H1 (cell line): ENCODE results near the gene CLTCL1. TPM values are rescaled to one million over a fixed set of nuclear protein-coding genes. Genes with fewer than 3 reads are reported as not detected.

Experiments
- CTCF ChIA-PET: fragments of 300-600 bp; sonication (Branson Sonifier 250); formaldehyde crosslinking; loops from one replicate; lab custom pipeline; 2021; ENCODE audit not compliant: partially characterized antibody; lab: Charles Lee
- POLR2A ChIA-PET: fragments of 300-600 bp; sonication (Branson Sonifier 250); formaldehyde crosslinking; loops from one replicate; lab custom pipeline; 2021; ENCODE audit warnings: inconsistent platforms; ENCODE audit not compliant: partially characterized antibody; lab: Charles Lee
- DNase-seq, 2 experiments: peaks; one replicate each; pipeline versions ENCODE4 v3.0.0 to v3.0.0-alpha.2; 2010 to 2022; ENCODE audit warnings: low spot score in 2 of 2, low read depth in 1 of 2, mixed read lengths in 1 of 2
- FAIRE-seq: peaks from 2 replicates; lab custom pipeline; 2011; peaks lifted over from hg19 to GRCh38; lab: Jason Lieb, UNC
- H2AFZ ChIP-seq: 2 replicates; pipeline ENCODE4 v1.8.1; 2012; ENCODE audit warnings: low read length, inconsistent platforms
- H2AK5ac ChIP-seq: 2 replicates; pipeline ENCODE4 v1.6.1; 2013; ENCODE audit warnings: low read depth, low read length
- H2BK120ac ChIP-seq: replicated peaks from 2 replicates; pipeline ENCODE3; 2013; ENCODE audit warnings: low read depth, low read length, inconsistent platforms
- H2BK12ac ChIP-seq: 2 replicates; pipeline ENCODE4 v1.6.1; 2013; ENCODE audit warnings: low read depth, low read length
- H2BK15ac ChIP-seq: 2 replicates; pipeline ENCODE4 v1.6.1; 2013; ENCODE audit warnings: low read length
- H2BK20ac ChIP-seq: 2 replicates; pipeline ENCODE4 v1.6.1; 2013; ENCODE audit warnings: low read length
- H2BK5ac ChIP-seq: 2 replicates; pipeline ENCODE4 v1.6.1; 2013; ENCODE audit warnings: low read depth, low read length
- H3K14ac ChIP-seq: 2 replicates; pipeline ENCODE4 v1.6.1; 2013; ENCODE audit warnings: inconsistent platforms; ENCODE audit not compliant: insufficient read length
- H3K18ac ChIP-seq: 2 replicates; pipeline ENCODE4 v1.6.1; 2013; ENCODE audit warnings: low read length; ENCODE audit errors: extremely low read depth
- H3K23ac ChIP-seq: 2 replicates; pipeline ENCODE4 v1.6.1; 2013; ENCODE audit warnings: inconsistent platforms; ENCODE audit not compliant: insufficient read length
- H3K23me2 ChIP-seq: 2 replicates; pipeline ENCODE4 v1.6.1; 2013; ENCODE audit warnings: low read depth, low read length
- H3K27ac ChIP-seq: 2 replicates; pipeline ENCODE4 v1.6.1; 2011; ENCODE audit warnings: low read depth, low read length, inconsistent platforms
- H3K27me3 ChIP-seq, 4 experiments: replicated peaks in 1 of 4; 1 replicate in 1 of 4; 2 replicates in 3 of 4; pipeline versions ENCODE4 v1.6.1 to v1.8.1; 2011 to 2013; ENCODE audit warnings: low read length in 3 of 4, mild to moderate bottlenecking in 3 of 4, inconsistent platforms in 2 of 4, mixed read lengths in 2 of 4, moderate library complexity in 1 of 4; ENCODE audit not compliant: control insufficient read depth in 3 of 4, insufficient read depth in 3 of 4; ENCODE audit errors: extremely low read depth in 1 of 4
- H3K36me3 ChIP-seq, 4 experiments: 2 replicates each; pipeline versions ENCODE4 v1.6.1 to v1.8.1; 2011 to 2013; ENCODE audit warnings: mild to moderate bottlenecking in 4 of 4, low read length in 3 of 4, moderate library complexity in 2 of 4, control low read depth in 1 of 4, inconsistent platforms in 1 of 4; ENCODE audit not compliant: insufficient read depth in 4 of 4, control insufficient read depth in 2 of 4
- H3K4ac ChIP-seq: replicated peaks from 2 replicates; pipeline ENCODE3; 2013; ENCODE audit warnings: low read length, low read depth, mixed read lengths, inconsistent platforms; ENCODE audit not compliant: insufficient read length
- H3K4me1 ChIP-seq, 4 experiments: replicated peaks in 1 of 4; 1 replicate in 1 of 4; 2 replicates in 3 of 4; pipeline versions ENCODE4 v1.6.1 to v1.8.1; 2011 to 2013; ENCODE audit warnings: low read length in 3 of 4, inconsistent platforms in 2 of 4, mixed read lengths in 1 of 4; ENCODE audit not compliant: insufficient read depth in 4 of 4, control insufficient read depth in 3 of 4
- H3K4me2 ChIP-seq, 2 experiments: 2 replicates each; pipeline versions ENCODE4 v1.6.1 to v1.8.1; 2011 to 2013; ENCODE audit warnings: low read depth in 2 of 2, low read length in 2 of 2, control low read depth in 1 of 2, inconsistent platforms in 1 of 2, mild to moderate bottlenecking in 1 of 2; ENCODE audit not compliant: insufficient read depth in 1 of 2
- H3K4me3 ChIP-seq, 4 experiments: fragments of 200-600, 300-600 bp in 1 of 4; sonication (generic), shearing (Covaris generic), sonication (Bioruptor Twin) in 1 of 4; 2 replicates each; pipeline versions ENCODE4 v1.5.1 to v1.8.1; 2011 to 2016; ENCODE audit warnings: low read length in 4 of 4, low read depth in 3 of 4, control low read depth in 2 of 4, inconsistent platforms in 2 of 4, mild to moderate bottlenecking in 2 of 4, mixed read lengths in 1 of 4, moderate library complexity in 1 of 4; ENCODE audit not compliant: insufficient read depth in 2 of 4; ENCODE audit errors: extremely low read depth in 1 of 4
- H3K56ac ChIP-seq: replicated peaks from 2 replicates; pipeline ENCODE3; 2013; ENCODE audit warnings: low read depth, mild to moderate bottlenecking, mixed read lengths, low read length, inconsistent platforms; ENCODE audit not compliant: insufficient read length
- H3K79me1 ChIP-seq: 2 replicates; pipeline ENCODE4 v1.6.1; 2013; ENCODE audit warnings: low read depth, low read length, control low read depth
- H3K79me2 ChIP-seq, 2 experiments: 2 replicates each; pipeline versions ENCODE4 v1.6.1 to v1.8.1; 2012 to 2013; ENCODE audit warnings: low read length in 2 of 2, mild to moderate bottlenecking in 2 of 2, inconsistent platforms in 1 of 2; ENCODE audit not compliant: insufficient read depth in 2 of 2, control insufficient read depth in 1 of 2
- H3K9ac ChIP-seq, 4 experiments: replicated peaks in 1 of 4; 1 replicate in 1 of 4; 2 replicates in 3 of 4; pipeline versions ENCODE4 v1.6.1 to v1.8.1; 2011 to 2013; ENCODE audit warnings: low read depth in 3 of 4, low read length in 3 of 4, control low read depth in 2 of 4, mild to moderate bottlenecking in 2 of 4, moderate library complexity in 2 of 4, inconsistent platforms in 1 of 4; ENCODE audit errors: extremely low read depth in 1 of 4
- H3K9me3 ChIP-seq, 2 experiments: 2 replicates each; pipeline versions ENCODE4 v1.6.1 to v1.8.1; 2012 to 2013; ENCODE audit warnings: mild to moderate bottlenecking in 2 of 2, moderate library complexity in 2 of 2, control low read depth in 1 of 2, inconsistent platforms in 1 of 2, low read depth in 1 of 2, low read length in 1 of 2, mixed read lengths in 1 of 2; ENCODE audit not compliant: insufficient read depth in 2 of 2
- H4K20me1 ChIP-seq, 2 experiments: replicated peaks in 1 of 2; 2 replicates each; pipeline versions ENCODE3 to v1.8.1; 2011 to 2013; ENCODE audit warnings: inconsistent platforms in 2 of 2, low read length in 2 of 2, mild to moderate bottlenecking in 1 of 2; ENCODE audit not compliant: insufficient read depth in 2 of 2, control insufficient read depth in 1 of 2
- H4K5ac ChIP-seq: 2 replicates; pipeline ENCODE4 v1.6.1; 2013; ENCODE audit warnings: low read length, low read depth, mixed read lengths, inconsistent platforms; ENCODE audit not compliant: insufficient read length
- H4K8ac ChIP-seq: 2 replicates; pipeline ENCODE4 v1.8.0; 2013; ENCODE audit warnings: mild to moderate bottlenecking, moderate library complexity, low read length, inconsistent platforms; ENCODE audit not compliant: insufficient read depth; ENCODE audit errors: extremely low read depth
- H4K91ac ChIP-seq: replicated peaks from 2 replicates; pipeline ENCODE3; 2013; ENCODE audit warnings: low read length, mixed read lengths, inconsistent platforms; ENCODE audit not compliant: insufficient read length
- ASH2L ChIP-seq: fragments of 200-600, 300-600 bp; sonication (generic); IDR thresholded peaks from one replicate; pipeline ENCODE4 v1.7.1; 2017; ENCODE audit warnings: low read length
- BCL11A ChIP-seq, 2 experiments: IDR thresholded peaks; one replicate each; pipeline ENCODE4 v1.6.1; 2011; ENCODE audit warnings: low read depth in 2 of 2, low read length in 2 of 2, mild to moderate bottlenecking in 2 of 2
- CHD1 ChIP-seq: IDR thresholded peaks from 2 replicates; pipeline ENCODE4 v1.6.1; 2012; ENCODE audit warnings: low read depth, low read length, improper control_type of control experiment
- EZH2 ChIP-seq: fragments of 200-600 bp; sonication (generic); IDR thresholded peaks from 2 replicates; pipeline ENCODE4 v1.7.1; 2012; ENCODE audit warnings: low read depth, mild to moderate bottlenecking, moderate library complexity, low read length, inconsistent platforms; ENCODE audit not compliant: severe bottlenecking
- JUND ChIP-seq: IDR thresholded peaks from 2 replicates; pipeline ENCODE4 v1.6.1; 2011; ENCODE audit warnings: mild to moderate bottlenecking, improper control_type of control experiment, low read length
- KDM1A ChIP-seq: fragments of 200-600, 300-600 bp; sonication (generic); IDR thresholded peaks from 2 replicates; pipeline ENCODE4 v1.7.1; 2016; ENCODE audit warnings: mild to moderate bottlenecking, low read length, borderline replicate concordance
- KDM4A ChIP-seq: IDR thresholded peaks from one replicate; pipeline ENCODE4 v1.7.1; 2012; ENCODE audit warnings: low read depth, mild to moderate bottlenecking, moderate library complexity, low read length, inconsistent platforms; ENCODE audit not compliant: severe bottlenecking
- MAFK ChIP-seq: IDR thresholded peaks from 2 replicates; pipeline ENCODE4 v1.6.1; 2012; ENCODE audit warnings: low read depth, mild to moderate bottlenecking, improper control_type of control experiment, low read length
- MAX ChIP-seq: IDR thresholded peaks from 2 replicates; pipeline ENCODE4 v1.6.1; 2012; ENCODE audit warnings: inconsistent platforms
- PHF8 ChIP-seq: fragments of 200-600 bp; sonication (generic); conservative IDR thresholded peaks from 2 replicates; pipeline ENCODE4 v1.7.1; 2012; ENCODE audit warnings: low read depth, mild to moderate bottlenecking, inconsistent platforms, low read length, moderate library complexity
- POLR2A ChIP-seq, 2 experiments: IDR thresholded peaks; 1 replicate in 1 of 2; 2 replicates in 1 of 2; pipeline ENCODE4 v1.6.1; 2011; ENCODE audit warnings: low read depth in 2 of 2, low read length in 2 of 2, mild to moderate bottlenecking in 2 of 2; ENCODE audit errors: control extremely low read depth in 1 of 2
- SP4 ChIP-seq: IDR thresholded peaks from 2 replicates; pipeline ENCODE4 v1.6.1; 2012; ENCODE audit warnings: low read length, inconsistent platforms
- TAF7 ChIP-seq: optimal IDR thresholded peaks from 2 replicates; pipeline ENCODE3; 2011; ENCODE audit warnings: low read depth, mild to moderate bottlenecking, inconsistent platforms, low read length, moderate library complexity, borderline replicate concordance
- ZNF274 ChIP-seq: IDR thresholded peaks from 2 replicates; pipeline ENCODE4 v1.7.0; 2012; ENCODE audit warnings: low read length, borderline replicate concordance; ENCODE audit errors: extremely low read depth
- WGBS, 2 experiments: shearing (Covaris generic) in 1 of 2; methylation state at CpG; one replicate each; pipeline versions ENCODE4 v1.1.6 to v1.1.7; 2013 to 2015; ENCODE audit warnings: low lambda C conversion rate in 2 of 2, mixed read lengths in 2 of 2, inconsistent platforms in 1 of 2, low coverage in 1 of 2, missing lambda C conversion rate in 1 of 2; ENCODE audit not compliant: insufficient replicate concordance in 2 of 2, insufficient coverage in 1 of 2, insufficient read length in 1 of 2; ENCODE audit errors: extremely low coverage in 1 of 2, missing lambda C conversion rate in 1 of 2; 5-methylcytosine and 5-hydroxymethylcytosine counted together
- polyA plus RNA-seq, 7 experiments: library from polyadenylated mRNA; depleted of rRNA in 3 of 7; stranded (reverse) in 5 of 7; unstranded in 2 of 7; fragments of >200 nt in 5 of 7; fragments of 200-250 nt in 2 of 7; gene quantifications; 1 replicate in 5 of 7; 2 replicates in 1 of 7; 4 replicates in 1 of 7; pipeline versions ENCODE4 v1.2.1 to v1.2.3, GENCODE V29; 2011 to 2013; ENCODE audit warnings: missing spikeins in 2 of 7, mixed read lengths in 2 of 7
- total RNA-seq: library from RNA; stranded (reverse); fragmentation: NEBNext Ultra II Directional; extraction: Animal tissue kit (Norgen Biotek cat#: 25700); gene quantifications from 2 replicates; pipeline ENCODE4 v1.2.1, GENCODE V29; 2021
- TF ChIP-seq, protein P1 (sequence below): IDR thresholded peaks from 2 replicates; pipeline ENCODE4 v1.6.1; 2011; ENCODE audit warnings: low read depth, mild to moderate bottlenecking, low read length; ENCODE audit not compliant: insufficient read depth

Gene CLTCL1
- total and polyA plus RNA-seq, 2 of the 8 experiments (the other 6 are each of a cell fraction or from before 2014, with no cell fraction given) = 12.4 to 17.0 TPM

- Histone ChIP-seq H4K20me1 (no peaks in the 10 kb centered on the region), H3K18ac (no peak overlapping the region), H2BK5ac (no peak overlapping the region), H2AK5ac (no peak overlapping the region), H3K27me3 (no peaks in the 10 kb centered on the region), H3K4me3 (no peak overlapping the region), H3K9ac (no peak overlapping the region), H4K91ac (no peak overlapping the region), H3K56ac (no peak overlapping the region), H2BK120ac (no peak overlapping the region), H3K79me2 (no peaks in the 10 kb centered on the region), H2BK20ac (no peak overlapping the region), H3K4ac (no peak overlapping the region), H3K9me3 (no peaks in the 10 kb centered on the region), H4K5ac (no peak overlapping the region), H3K4me2 (no peak overlapping the region), H3K23me2 (no peaks in the 10 kb centered on the region), H4K8ac (no peak overlapping the region), H3K79me1 (no peaks in the 10 kb centered on the region), H3K23ac (no peak overlapping the region), H3K4me1 (no peaks in the 10 kb centered on the region), H3K14ac (no peak overlapping the region), H3K36me3 (peaks cover 0 to 12% (median 3%) of the 10 kb centered on the region in 4 experiments; a peak in 3 of 8 replicates), H3K27ac (no peak overlapping the region), H2AFZ (no peak overlapping the region), H2BK15ac (no peak overlapping the region), H2BK12ac (no peak overlapping the region)
- ChIA-PET CTCF (no interaction called here), POLR2A (no interaction called here)
- DNase-seq (no peak), FAIRE-seq (no peak)
- 97% methylated on average over 12 of the region's 12 CpGs; no CpG with 5 or more reads in 1 of the 2 experiments for WGBS, 2 experiments
- TF ChIP-seq JUND (no peak), MAX (no peak), ASH2L (no peak), KDM4A (no peak), CHD1 (no peak), POLR2A (IDR thresholded peaks at IDR 0.05; ENCODE audit: control extremely low read depth in 1 of 2, low read depth in 2 of 2, low read length in 2 of 2) (no peak), SP4 (no peak), BCL11A (IDR thresholded peaks at IDR 0.05; ENCODE audit: low read depth in 2 of 2, low read length in 2 of 2) (no peak), TAF7 (no peak), EZH2 (no peak), ZNF274 (no peak), KDM1A (no peak), MAFK (no peak), PHF8 (no peak)
- TF ChIP-seq, protein P1, sequence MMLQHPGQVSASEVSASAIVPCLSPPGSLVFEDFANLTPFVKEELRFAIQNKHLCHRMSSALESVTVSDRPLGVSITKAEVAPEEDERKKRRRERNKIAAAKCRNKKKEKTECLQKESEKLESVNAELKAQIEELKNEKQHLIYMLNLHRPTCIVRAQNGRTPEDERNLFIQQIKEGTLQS = no peak
Observed at GRCh38 chr22:19253143-19253542, 38.4 kb downstream of the CLTCL1 start.
